Measurements from ENCODE around the gene PARL. TPM values are rescaled to one million over a fixed set of nuclear protein-coding genes. Genes with fewer than 3 reads are reported as not detected.
"Not testable (repeated sequence)": the region's sequence is repeated elsewhere in the genome, so short reads cannot be mapped to it uniquely, and the experiment has no call there.

The PARL gene
- total and polyA plus RNA-seq, 9 donors, result 32.7 to 65.0 (median 55.6) TPM

DNA sequence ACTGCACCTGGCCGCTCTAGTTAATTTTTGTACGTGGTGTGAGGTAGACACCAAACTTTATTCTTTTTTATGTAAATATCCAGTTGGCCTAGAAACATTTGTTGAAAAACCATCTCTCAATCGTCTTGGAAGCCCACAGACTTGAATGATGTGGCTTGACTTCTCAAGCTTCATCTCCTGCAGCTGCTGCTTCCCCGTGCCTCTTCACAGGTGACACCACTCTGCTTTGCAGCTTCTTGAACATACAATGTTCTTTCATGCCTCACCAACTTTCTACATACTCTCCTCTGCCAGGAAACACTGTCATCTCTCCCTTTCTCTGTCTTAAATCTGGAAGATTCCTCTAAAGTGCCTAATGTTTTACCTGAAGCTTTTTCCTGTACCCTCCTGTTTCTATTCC lies 94.9 kb downstream of the PARL start:
- intact Hi-C loops (cut with DNase I), result loop anchor here in 1 of 4 donors (5.0 kb wide), 1 partner anchor 487 kb away; the partner anchor contains the start of gene ECE2
- H3K4me1 ChIP-seq (ENCODE audit: insufficient read depth), result no peaks in the 10 kb centered on the region

DNA sequence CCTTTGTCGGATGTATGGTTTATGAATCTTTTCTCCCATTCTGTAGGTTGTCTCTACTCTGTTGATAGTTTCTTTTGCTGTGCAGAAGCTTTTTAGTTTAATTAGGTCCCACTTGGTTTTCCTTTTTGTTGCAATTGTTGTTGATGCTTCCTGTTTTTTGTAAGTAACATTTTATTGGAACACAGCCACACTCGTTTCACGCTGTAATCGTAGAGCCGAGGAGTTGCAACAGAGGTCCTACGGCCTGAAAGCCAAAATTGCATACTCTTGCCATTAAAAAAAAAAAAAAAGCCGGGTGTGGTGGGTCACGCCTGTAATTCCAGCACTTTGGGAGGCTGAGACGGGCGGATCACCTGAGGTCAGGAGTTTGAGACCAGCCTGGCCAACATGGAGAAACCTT lies 100.2 kb downstream of the PARL start:
- H3K4me3 ChIP-seq; H3K36me3 ChIP-seq; H3K9me3 ChIP-seq; H3K27ac ChIP-seq; DNase-seq; H3K4me1 ChIP-seq (ENCODE audit: insufficient read depth); H3K27me3 ChIP-seq: not testable (repeated sequence)
- WGBS, 3 donors, result 84 to 95% (median 95%) methylated on average over 10 of the region's 10 CpGs
- intact Hi-C loops (cut with DNase I), result loop anchor here in 1 of 4 donors (5.0 kb wide), 1 partner anchor 752 kb away; no protein-coding TSS in a partner anchor

More for the DNA sequence above, 94.9 kb downstream of the PARL start:
- Histone ChIP-seq H3K27ac (no peak overlapping the region), H3K9me3 (no peaks in the 10 kb centered on the region), H3K27me3 (no peaks in the 10 kb centered on the region), H3K36me3 (no peaks in the 10 kb centered on the region), H3K4me3 (no peak overlapping the region)
- TF ChIP-seq, protein P1, sequence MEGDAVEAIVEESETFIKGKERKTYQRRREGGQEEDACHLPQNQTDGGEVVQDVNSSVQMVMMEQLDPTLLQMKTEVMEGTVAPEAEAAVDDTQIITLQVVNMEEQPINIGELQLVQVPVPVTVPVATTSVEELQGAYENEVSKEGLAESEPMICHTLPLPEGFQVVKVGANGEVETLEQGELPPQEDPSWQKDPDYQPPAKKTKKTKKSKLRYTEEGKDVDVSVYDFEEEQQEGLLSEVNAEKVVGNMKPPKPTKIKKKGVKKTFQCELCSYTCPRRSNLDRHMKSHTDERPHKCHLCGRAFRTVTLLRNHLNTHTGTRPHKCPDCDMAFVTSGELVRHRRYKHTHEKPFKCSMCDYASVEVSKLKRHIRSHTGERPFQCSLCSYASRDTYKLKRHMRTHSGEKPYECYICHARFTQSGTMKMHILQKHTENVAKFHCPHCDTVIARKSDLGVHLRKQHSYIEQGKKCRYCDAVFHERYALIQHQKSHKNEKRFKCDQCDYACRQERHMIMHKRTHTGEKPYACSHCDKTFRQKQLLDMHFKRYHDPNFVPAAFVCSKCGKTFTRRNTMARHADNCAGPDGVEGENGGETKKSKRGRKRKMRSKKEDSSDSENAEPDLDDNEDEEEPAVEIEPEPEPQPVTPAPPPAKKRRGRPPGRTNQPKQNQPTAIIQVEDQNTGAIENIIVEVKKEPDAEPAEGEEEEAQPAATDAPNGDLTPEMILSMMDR (IDR thresholded peaks at IDR 0.05), result no peak
- no peak for TF ChIP-seq EP300 (IDR thresholded peaks at IDR 0.05)
- WGBS, 3 donors, result 87 to 92% (median 88%) methylated on average over 4 of the region's 4 CpGs
- DNase-seq, result no peak

DNA sequence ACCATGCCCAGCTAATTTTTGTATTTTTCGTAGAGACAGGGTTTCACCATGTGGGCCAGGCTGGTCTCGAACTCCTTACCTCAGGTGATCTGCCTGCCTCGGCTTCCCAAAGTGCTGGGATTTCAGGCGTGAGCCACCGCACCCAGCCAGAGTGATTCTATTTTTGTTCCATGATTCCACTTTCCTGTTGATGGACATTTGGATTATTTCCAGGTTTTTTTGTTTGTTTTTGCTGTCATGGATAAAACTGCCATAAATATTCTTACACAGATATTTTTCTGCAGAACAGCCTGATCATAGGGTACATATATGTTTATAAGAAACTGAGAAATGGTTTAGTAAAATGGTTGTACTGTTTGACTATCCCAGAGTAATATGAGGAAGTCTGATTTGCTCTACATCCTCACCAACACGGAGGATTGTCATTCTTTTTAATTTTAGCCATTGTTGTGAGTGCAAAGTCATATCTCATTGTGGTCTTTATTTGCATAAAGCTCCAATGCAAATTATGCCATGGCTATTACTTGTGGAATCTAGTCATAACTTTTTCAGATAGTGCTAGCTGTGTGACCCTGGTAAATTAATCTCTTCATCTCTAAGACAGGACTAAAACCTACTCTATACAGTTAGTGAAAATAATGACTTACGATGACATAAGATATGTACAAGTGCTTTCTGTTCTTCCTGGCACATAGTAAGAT lies 102.0 kb downstream of the PARL start:
- 87 to 90% (median 89%) methylated on average over 7 of the region's 7 CpGs for WGBS, 3 donors
- H3K4me3 ChIP-seq, result no peak overlapping the region
- no peaks in the 10 kb centered on the region for H3K27me3 ChIP-seq
- H3K36me3 ChIP-seq, result no peaks in the 10 kb centered on the region
- TF ChIP-seq POLR2A (IDR thresholded peaks at IDR 0.05) (no peak), EP300 (IDR thresholded peaks at IDR 0.05) (no peak)
- TF ChIP-seq, protein P1 (IDR thresholded peaks at IDR 0.05), result no peak
- no peak overlapping the region for H3K27ac ChIP-seq
- no peaks in the 10 kb centered on the region for H3K4me1 ChIP-seq (ENCODE audit: insufficient read depth)
- intact Hi-C loops (cut with DNase I), result loop anchor here in 1 of 4 donors (5.0 kb wide), 1 partner anchor 750 kb away; no protein-coding TSS in a partner anchor
- no peaks in the 10 kb centered on the region for H3K9me3 ChIP-seq
- DNase-seq, result no peak

DNA sequence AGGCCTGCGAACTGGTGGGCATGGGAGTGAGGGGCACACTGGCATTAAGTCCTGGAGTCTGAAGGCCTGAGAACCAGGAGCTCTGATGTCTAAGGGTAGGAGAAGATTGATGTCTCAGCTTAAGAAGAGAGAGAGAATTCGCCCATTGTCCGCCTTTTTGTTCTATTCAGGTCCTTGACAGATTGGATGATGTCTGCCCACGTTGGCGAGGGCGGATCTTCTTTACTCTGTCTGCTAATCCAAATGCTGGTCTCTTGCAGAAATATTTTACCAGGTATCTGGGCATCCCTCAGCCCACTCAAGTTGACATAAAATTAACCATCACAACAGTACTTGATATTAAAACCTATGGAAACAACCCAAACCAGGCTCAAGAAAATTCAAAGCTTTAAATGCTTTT lies 103.4 kb downstream of the PARL start:
- Histone ChIP-seq H3K4me3 (no peak overlapping the region), H3K36me3 (no peaks in the 10 kb centered on the region), H3K27ac (no peak overlapping the region), H3K27me3 (no peaks in the 10 kb centered on the region), H3K9me3 (no peaks in the 10 kb centered on the region), H3K4me1 (ENCODE audit: insufficient read depth) (no peaks in the 10 kb centered on the region)
- 92 to 94% (median 94%) methylated on average over 6 of the region's 6 CpGs for WGBS, 3 donors
- no peak for DNase-seq
- intact Hi-C loops (cut with DNase I), result loop anchor here in 1 of 4 donors (5.0 kb wide), 1 partner anchor 749 kb away; no protein-coding TSS in a partner anchor
- TF ChIP-seq POLR2A (IDR thresholded peaks at IDR 0.05) (no peak), EP300 (IDR thresholded peaks at IDR 0.05) (no peak)
- TF ChIP-seq, protein P1 (IDR thresholded peaks at IDR 0.05), result no peak

DNA sequence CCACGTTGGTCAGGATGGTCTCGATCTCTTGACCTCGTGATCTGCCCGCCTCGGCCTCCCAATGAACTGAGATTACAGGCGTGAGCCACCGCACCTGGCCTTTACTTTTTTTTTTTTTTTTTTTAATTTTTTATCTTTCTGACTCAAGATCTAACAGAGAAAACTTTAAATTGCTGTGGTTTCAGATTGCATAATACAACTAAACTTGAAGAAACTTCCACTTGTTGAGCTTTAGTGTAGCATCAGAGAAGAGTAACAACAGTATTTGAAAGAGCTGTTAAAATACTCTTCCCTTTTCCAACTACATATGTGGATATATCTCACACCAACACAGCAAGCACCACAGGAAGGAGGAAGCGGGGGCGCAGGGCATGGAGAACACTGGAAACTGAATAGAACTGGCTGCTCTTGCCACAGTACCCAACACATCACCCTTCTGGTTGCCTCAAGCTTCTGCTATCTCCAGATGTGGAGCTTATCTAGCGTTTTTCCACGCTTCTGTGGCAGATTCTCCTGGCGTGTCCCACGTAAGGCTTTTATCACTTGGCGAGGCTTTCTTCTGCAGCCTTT lies 104.7 kb downstream of the PARL start:
- TF ChIP-seq POLR2A (IDR thresholded peaks at IDR 0.05) (no peak), EP300 (IDR thresholded peaks at IDR 0.05) (no peak)
- TF ChIP-seq, protein P1 (IDR thresholded peaks at IDR 0.05), result no peak
- Histone ChIP-seq H3K36me3 (no peaks in the 10 kb centered on the region), H3K9me3 (no peaks in the 10 kb centered on the region), H3K4me3 (no peak overlapping the region), H3K4me1 (ENCODE audit: insufficient read depth) (no peaks in the 10 kb centered on the region), H3K27ac (no peak overlapping the region), H3K27me3 (no peaks in the 10 kb centered on the region)
- DNase-seq, result no peak
- intact Hi-C loops (cut with DNase I), result loop anchor here in 1 of 4 donors (5.0 kb wide), 1 partner anchor 748 kb away; no protein-coding TSS in a partner anchor
- WGBS, 3 donors, result 73 to 82% (median 81%) methylated on average over 14 of the region's 14 CpGs
